NB4 (cell line): ENCODE data around the gene BCAS3.
A peak's percentile ranks its signal among the peaks of the same experiment; 100 is the strongest.
"Not testable (repeated sequence)": the region's sequence is repeated elsewhere in the genome, so short reads cannot be mapped to it uniquely, and the experiment has no call there.

Experiments
- DNase-seq: peaks from one replicate; pipeline ENCODE4 v3.0.0; 2010; ENCODE audit warnings: low read depth
- H3K4me3 ChIP-seq: one replicate; pipeline ENCODE4 v1.5.1; 2011; ENCODE audit warnings: mild to moderate bottlenecking, low read depth, low read length, moderate library complexity
- CTCF ChIP-seq: IDR thresholded peaks from one replicate; pipeline ENCODE4 v1.5.1; 2012; ENCODE audit warnings: low read depth, low read length
- MYC ChIP-seq: IDR thresholded peaks from 2 replicates; pipeline ENCODE4 v1.6.1; 2011; ENCODE audit warnings: low read depth, low read length
- POLR2A ChIP-seq: IDR thresholded peaks from 2 replicates; pipeline ENCODE4 v1.6.1; 2011; ENCODE audit warnings: mild to moderate bottlenecking; ENCODE audit not compliant: insufficient read length; ENCODE audit errors: extremely low read depth
- TF ChIP-seq, protein P1 (sequence below): IDR thresholded peaks from 2 replicates; pipeline ENCODE4 v1.6.1; 2011; ENCODE audit warnings: low read depth, low read length

BCAS3 gene

GRCh38 chr17:61354895-61355874 lies 677.5 kb downstream of the BCAS3 start:
- TF ChIP-seq POLR2A (no peak), MYC (no peak), CTCF (no peak)
- TF ChIP-seq, protein P1, sequence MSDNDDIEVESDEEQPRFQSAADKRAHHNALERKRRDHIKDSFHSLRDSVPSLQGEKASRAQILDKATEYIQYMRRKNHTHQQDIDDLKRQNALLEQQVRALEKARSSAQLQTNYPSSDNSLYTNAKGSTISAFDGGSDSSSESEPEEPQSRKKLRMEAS = no peak
- no peak overlapping the region for H3K4me3 ChIP-seq
- DNase-seq = no peak

DNA sequence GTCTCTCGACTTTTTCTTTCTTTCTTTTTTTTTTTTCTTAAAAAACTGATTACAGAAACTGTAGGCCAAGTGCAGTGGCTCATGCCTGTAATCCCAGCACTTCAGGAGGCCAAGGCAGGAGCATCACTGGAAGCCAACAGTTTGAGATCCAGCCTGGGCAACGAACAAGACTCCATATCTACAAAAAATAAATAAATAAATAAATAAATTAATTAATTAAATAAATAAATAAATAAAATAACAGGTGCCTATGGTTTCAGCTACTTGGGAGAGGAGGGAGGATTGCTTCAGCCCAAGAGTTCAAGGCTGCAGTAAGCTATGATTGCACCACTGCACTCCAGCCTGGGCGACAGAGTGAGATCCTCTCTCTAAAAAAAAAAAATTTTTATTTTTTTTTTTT lies 679.4 kb downstream of the BCAS3 start:
- not testable (repeated sequence) for DNase-seq, H3K4me3 ChIP-seq

GRCh38 chr17:61359513-61359912 lies 681.9 kb downstream of the BCAS3 start:
- H3K4me3 ChIP-seq = not testable (repeated sequence)

GRCh38 chr17:61360318-61360943 lies 682.8 kb downstream of the BCAS3 start:
- no peak for DNase-seq
- no peak overlapping the region for H3K4me3 ChIP-seq
- no peak for TF ChIP-seq MYC
- no peak for TF ChIP-seq CTCF
- no peak for TF ChIP-seq POLR2A
- TF ChIP-seq, protein P1 = no peak

More at GRCh38 chr17:61359513-61359912, 681.9 kb downstream of the BCAS3 start:
- not testable (repeated sequence) for DNase-seq

DNA sequence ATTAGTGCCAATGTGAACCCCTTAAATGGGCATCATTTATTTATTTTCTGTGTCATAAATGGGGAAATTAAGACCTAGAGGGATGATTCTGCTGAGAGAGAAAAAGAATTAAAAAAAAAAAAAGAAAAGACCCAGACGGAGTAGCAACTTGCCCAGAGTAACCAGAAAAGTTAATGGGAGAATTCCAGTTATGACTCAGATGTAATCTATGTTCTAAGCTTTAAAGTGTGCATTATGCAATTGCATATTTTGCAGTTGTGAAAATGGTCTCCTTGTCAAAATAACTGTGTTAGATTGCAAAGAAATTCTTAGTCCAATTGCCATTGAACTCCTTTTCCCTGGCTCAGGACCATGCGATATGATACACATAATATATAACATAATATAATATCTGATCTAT lies 683.4 kb downstream of the BCAS3 start:
- H3K4me3 ChIP-seq = no peak overlapping the region
- no peak for DNase-seq
- no peak for TF ChIP-seq MYC
- TF ChIP-seq, protein P1 = no peak
- no peak for TF ChIP-seq POLR2A
- TF ChIP-seq CTCF = no peak

- TF ChIP-seq, protein P1 = peak; percentile 29; the same call in 1 of the 2 replicates
- no peak for TF ChIP-seq CTCF
- DNase-seq = no peak
- H3K4me3 ChIP-seq = no peak overlapping the region
Observed at GRCh38 chr17:61362396-61362795, 684.7 kb downstream of the BCAS3 start.
